GM23338 (cell line): ENCODE data around the gene CPTP. TPM values are rescaled to one million over a fixed set of nuclear protein-coding genes. Genes with fewer than 3 reads are reported as not detected.

ENCODE experiments used
- ATAC-seq: fragments of 200-7000 bp; cut with Tn5 transposase; 3 replicates; pipeline ENCODE4 v1.9.1; 2020
- DNase-seq: peaks from one replicate; pipeline ENCODE4 v3.0.0-alpha.2; 2015; ENCODE audit warnings: low spot score
- H2AFZ ChIP-seq: fragments of 200-600 bp; sonication (generic); 2 replicates; pipeline ENCODE4 v1.8.0; 2016; ENCODE audit warnings: antibody characterized with exemption, mild to moderate bottlenecking, moderate library complexity
- H3F3A ChIP-seq: fragments of 200-600 bp; sonication (generic); replicated peaks from 2 replicates; pipeline ENCODE4 v1.8.0; 2017; ENCODE audit warnings: antibody characterized with exemption, mixed run types, low read depth
- H3K27ac ChIP-seq: fragments of 200-600 bp; sonication (generic); 2 replicates; pipeline ENCODE4 v1.6.1; 2016; ENCODE audit warnings: low read depth
- H3K27me3 ChIP-seq: fragments of 200-600 bp; sonication (generic); 2 replicates; pipeline ENCODE4 v1.8.0; 2016; ENCODE audit warnings: mild to moderate bottlenecking, mixed run types, moderate library complexity; ENCODE audit not compliant: insufficient read depth
- H3K36me3 ChIP-seq: fragments of 200-600 bp; sonication (generic); 2 replicates; pipeline ENCODE4 v1.8.0; 2016; ENCODE audit warnings: mild to moderate bottlenecking; ENCODE audit not compliant: insufficient read depth
- H3K4me1 ChIP-seq: fragments of 200-600 bp; sonication (generic); 2 replicates; pipeline ENCODE4 v1.8.0; 2016; ENCODE audit warnings: mild to moderate bottlenecking, moderate library complexity; ENCODE audit not compliant: insufficient read depth
- H3K4me2 ChIP-seq: fragments of 200-600 bp; sonication (generic); 2 replicates; pipeline ENCODE4 v1.7.1; 2017; ENCODE audit warnings: mixed run types
- H3K4me3 ChIP-seq: fragments of 200-600 bp; sonication (generic); 2 replicates; pipeline ENCODE4 v1.6.1; 2016; ENCODE audit warnings: mixed run types
- H3K79me2 ChIP-seq: fragments of 200-600 bp; sonication (generic); replicated peaks from 2 replicates; pipeline ENCODE4 v1.8.0; 2017; ENCODE audit warnings: mild to moderate bottlenecking; ENCODE audit not compliant: insufficient read depth
- H3K9me2 ChIP-seq: fragments of 200-600 bp; sonication (generic); 2 replicates; pipeline ENCODE4 v1.8.0; 2017; ENCODE audit not compliant: insufficient read depth
- H4K20me1 ChIP-seq: fragments of 200-600 bp; sonication (generic); replicated peaks from 2 replicates; pipeline ENCODE4 v1.8.0; 2017; ENCODE audit warnings: mild to moderate bottlenecking; ENCODE audit not compliant: insufficient read depth
- H3K27ac Mint-ChIP-seq: 2 replicates; pipeline ENCODE4 v1.8.0; 2020; ENCODE audit warnings: inconsistent platforms, mild to moderate bottlenecking, moderate library complexity, mixed read lengths
- H3K27me3 Mint-ChIP-seq: 3 replicates; pipeline ENCODE4 v1.8.0; 2022; ENCODE audit warnings: low read depth, mild to moderate bottlenecking, moderate library complexity, mixed read lengths, inconsistent platforms; ENCODE audit not compliant: insufficient read depth, poor library complexity
- H3K36me3 Mint-ChIP-seq: 3 replicates; pipeline ENCODE4 v1.8.0; 2021; ENCODE audit warnings: low read depth, mild to moderate bottlenecking, inconsistent platforms, moderate library complexity, mixed read lengths
- H3K4me1 Mint-ChIP-seq: 3 replicates; pipeline ENCODE4 v1.8.0; 2020; ENCODE audit warnings: mild to moderate bottlenecking, inconsistent platforms, mixed read lengths
- H3K4me3 Mint-ChIP-seq: 3 replicates; pipeline ENCODE4 v1.8.0; 2021; ENCODE audit warnings: moderate library complexity, mild to moderate bottlenecking, inconsistent platforms, mixed read lengths
- H3K9me3 Mint-ChIP-seq: 3 replicates; pipeline ENCODE4 v1.8.0; 2020; ENCODE audit warnings: moderate library complexity, mild to moderate bottlenecking, inconsistent platforms, mixed read lengths
- CREB1 ChIP-seq: fragments of 250-450 bp; sonication (Bioruptor Pico); IDR thresholded peaks from 2 replicates; pipeline ENCODE4 v1.5.0; 2020; ENCODE audit warnings: low read depth, mild to moderate bottlenecking, moderate library complexity
- CTCF ChIP-seq, 2 experiments: fragments of 200-600 bp in 1 of 2; sonication (generic) in 1 of 2; conservative IDR thresholded peaks; 2 replicates each; pipeline versions ENCODE4 v1.5.1 to v1.6.1; 2016 to 2017; ENCODE audit warnings: antibody characterized with exemption in 2 of 2, low read depth in 2 of 2, mild to moderate bottlenecking in 2 of 2, moderate library complexity in 1 of 2
- EZH2 ChIP-seq: fragments of 200-600 bp; sonication (generic); IDR thresholded peaks from one replicate; pipeline ENCODE4 v1.8.0; 2017; ENCODE audit warnings: antibody characterized with exemption, mild to moderate bottlenecking, low read depth; ENCODE audit not compliant: unreplicated experiment
- EZH2phosphoT487 ChIP-seq: fragments of 200-600 bp; sonication (generic); IDR thresholded peaks from one replicate; pipeline ENCODE4 v1.8.1; 2018; ENCODE audit warnings: antibody characterized with exemption; ENCODE audit not compliant: unreplicated experiment
- NANOG ChIP-seq: IDR thresholded peaks from 2 replicates; pipeline ENCODE4 v1.6.1; 2016; ENCODE audit warnings: antibody characterized with exemption, borderline replicate concordance
- POLR2AphosphoS5 ChIP-seq: IDR thresholded peaks from 2 replicates; pipeline ENCODE4 v1.6.1; 2016; ENCODE audit warnings: antibody characterized with exemption, low read depth
- STAT1 ChIP-seq: IDR thresholded peaks from one replicate; pipeline ENCODE4 v1.6.1; 2016; ENCODE audit warnings: antibody characterized with exemption; ENCODE audit not compliant: unreplicated experiment
- ZNF114 ChIP-seq: fragments of 250-450 bp; sonication (Bioruptor Pico); IDR thresholded peaks from 2 replicates; pipeline ENCODE4 v1.5.0; 2020; ENCODE audit warnings: mild to moderate bottlenecking, moderate library complexity
- ZNF331 ChIP-seq: fragments of 250-450 bp; sonication (Bioruptor Pico); IDR thresholded peaks from 2 replicates; pipeline ENCODE4 v1.5.0; 2020; ENCODE audit warnings: low read depth, mild to moderate bottlenecking, moderate library complexity
- polyA plus RNA-seq: library from polyadenylated mRNA; unstranded; fragments of >200 nt; fragmentation: Nextera tagmentation; extraction: Ambion mirVana; gene quantifications from 2 replicates; pipeline ENCODE4 v1.2.1, GENCODE V29; 2016
- total RNA-seq: library from RNA; depleted of rRNA; stranded (reverse); fragments of >200 nt; shearing (Covaris generic); gene quantifications from 2 replicates; pipeline ENCODE4 v1.2.3, GENCODE V29; 2014
- TF ChIP-seq, protein P1 (sequence below): IDR thresholded peaks from 2 replicates; pipeline ENCODE4 v1.6.1; 2016; ENCODE audit warnings: antibody characterized with exemption
- TF ChIP-seq, protein P2 (sequence below): fragments of 250-450 bp; sonication (Bioruptor Pico); IDR thresholded peaks from 2 replicates; pipeline ENCODE4 v1.5.0; 2020; ENCODE audit warnings: mild to moderate bottlenecking, moderate library complexity

Gene CPTP
- total and polyA plus RNA-seq, 2 experiments from 2014 or later, result 8.1 to 13.5 TPM

- TF ChIP-seq CTCF (conservative IDR thresholded peaks at IDR 0.05; ENCODE audit: low read depth in 2 of 2), result no peak
- TF ChIP-seq POLR2AphosphoS5, result no peak
- TF ChIP-seq CREB1 (CRISPR knock-in tag), result no peak
- no peak for TF ChIP-seq NANOG
- TF ChIP-seq ZNF114 (CRISPR knock-in tag), result no peak
- no peak for TF ChIP-seq EZH2phosphoT487
- TF ChIP-seq STAT1, result no peak
These were observed 15.8 kb upstream of the CPTP start (continued) for GRCh38 chr1:1308756-1309250.

- ATAC-seq (peak; percentile 12), DNase-seq (peak; percentile 63)
- H3K27me3 ChIP-seq, result no peaks in the 10 kb centered on the region
- peaks cover 19% of the 10 kb centered on the region for H3K27me3 Mint-ChIP-seq
- H3K9me2 ChIP-seq, result no peaks in the 10 kb centered on the region
- no peak overlapping the region for H3K27ac ChIP-seq
- H3K36me3 ChIP-seq, result peaks cover 8% of the 10 kb centered on the region; the same call in 1 of the 2 replicates
- peak overlapping the region; percentile 90 for H3K4me2 ChIP-seq
- H4K20me1 ChIP-seq, result peaks cover 6% of the 10 kb centered on the region; the same call in 1 of the 2 replicates
- no peak overlapping the region; the same call in 1 of the 2 replicates for H3K27ac Mint-ChIP-seq
- H3K4me1 Mint-ChIP-seq, result peaks cover 20% of the 10 kb centered on the region; the same call in 2 of the 3 replicates
- H3K4me3 ChIP-seq, result peak overlapping the region; percentile 90
- H3K4me1 ChIP-seq, result peaks cover 7% of the 10 kb centered on the region; the same call in 1 of the 2 replicates
- no peaks in the 10 kb centered on the region for H3K9me3 Mint-ChIP-seq
- peaks cover 11% of the 10 kb centered on the region; the same call in 1 of the 2 replicates for H3F3A ChIP-seq
- H3K4me3 Mint-ChIP-seq, result peak overlapping the region; percentile 78
- H2AFZ ChIP-seq, result no peak overlapping the region
- H3K36me3 Mint-ChIP-seq, result peaks cover 22% of the 10 kb centered on the region
- H3K79me2 ChIP-seq, result peaks cover 5% of the 10 kb centered on the region; the same call in 1 of the 2 replicates
- TF ChIP-seq NANOG, result no peak
- TF ChIP-seq ZNF331 (CRISPR knock-in tag), result no peak
- TF ChIP-seq, protein P1, sequence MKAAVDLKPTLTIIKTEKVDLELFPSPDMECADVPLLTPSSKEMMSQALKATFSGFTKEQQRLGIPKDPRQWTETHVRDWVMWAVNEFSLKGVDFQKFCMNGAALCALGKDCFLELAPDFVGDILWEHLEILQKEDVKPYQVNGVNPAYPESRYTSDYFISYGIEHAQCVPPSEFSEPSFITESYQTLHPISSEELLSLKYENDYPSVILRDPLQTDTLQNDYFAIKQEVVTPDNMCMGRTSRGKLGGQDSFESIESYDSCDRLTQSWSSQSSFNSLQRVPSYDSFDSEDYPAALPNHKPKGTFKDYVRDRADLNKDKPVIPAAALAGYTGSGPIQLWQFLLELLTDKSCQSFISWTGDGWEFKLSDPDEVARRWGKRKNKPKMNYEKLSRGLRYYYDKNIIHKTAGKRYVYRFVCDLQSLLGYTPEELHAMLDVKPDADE, result no peak
- TF ChIP-seq, protein P2, sequence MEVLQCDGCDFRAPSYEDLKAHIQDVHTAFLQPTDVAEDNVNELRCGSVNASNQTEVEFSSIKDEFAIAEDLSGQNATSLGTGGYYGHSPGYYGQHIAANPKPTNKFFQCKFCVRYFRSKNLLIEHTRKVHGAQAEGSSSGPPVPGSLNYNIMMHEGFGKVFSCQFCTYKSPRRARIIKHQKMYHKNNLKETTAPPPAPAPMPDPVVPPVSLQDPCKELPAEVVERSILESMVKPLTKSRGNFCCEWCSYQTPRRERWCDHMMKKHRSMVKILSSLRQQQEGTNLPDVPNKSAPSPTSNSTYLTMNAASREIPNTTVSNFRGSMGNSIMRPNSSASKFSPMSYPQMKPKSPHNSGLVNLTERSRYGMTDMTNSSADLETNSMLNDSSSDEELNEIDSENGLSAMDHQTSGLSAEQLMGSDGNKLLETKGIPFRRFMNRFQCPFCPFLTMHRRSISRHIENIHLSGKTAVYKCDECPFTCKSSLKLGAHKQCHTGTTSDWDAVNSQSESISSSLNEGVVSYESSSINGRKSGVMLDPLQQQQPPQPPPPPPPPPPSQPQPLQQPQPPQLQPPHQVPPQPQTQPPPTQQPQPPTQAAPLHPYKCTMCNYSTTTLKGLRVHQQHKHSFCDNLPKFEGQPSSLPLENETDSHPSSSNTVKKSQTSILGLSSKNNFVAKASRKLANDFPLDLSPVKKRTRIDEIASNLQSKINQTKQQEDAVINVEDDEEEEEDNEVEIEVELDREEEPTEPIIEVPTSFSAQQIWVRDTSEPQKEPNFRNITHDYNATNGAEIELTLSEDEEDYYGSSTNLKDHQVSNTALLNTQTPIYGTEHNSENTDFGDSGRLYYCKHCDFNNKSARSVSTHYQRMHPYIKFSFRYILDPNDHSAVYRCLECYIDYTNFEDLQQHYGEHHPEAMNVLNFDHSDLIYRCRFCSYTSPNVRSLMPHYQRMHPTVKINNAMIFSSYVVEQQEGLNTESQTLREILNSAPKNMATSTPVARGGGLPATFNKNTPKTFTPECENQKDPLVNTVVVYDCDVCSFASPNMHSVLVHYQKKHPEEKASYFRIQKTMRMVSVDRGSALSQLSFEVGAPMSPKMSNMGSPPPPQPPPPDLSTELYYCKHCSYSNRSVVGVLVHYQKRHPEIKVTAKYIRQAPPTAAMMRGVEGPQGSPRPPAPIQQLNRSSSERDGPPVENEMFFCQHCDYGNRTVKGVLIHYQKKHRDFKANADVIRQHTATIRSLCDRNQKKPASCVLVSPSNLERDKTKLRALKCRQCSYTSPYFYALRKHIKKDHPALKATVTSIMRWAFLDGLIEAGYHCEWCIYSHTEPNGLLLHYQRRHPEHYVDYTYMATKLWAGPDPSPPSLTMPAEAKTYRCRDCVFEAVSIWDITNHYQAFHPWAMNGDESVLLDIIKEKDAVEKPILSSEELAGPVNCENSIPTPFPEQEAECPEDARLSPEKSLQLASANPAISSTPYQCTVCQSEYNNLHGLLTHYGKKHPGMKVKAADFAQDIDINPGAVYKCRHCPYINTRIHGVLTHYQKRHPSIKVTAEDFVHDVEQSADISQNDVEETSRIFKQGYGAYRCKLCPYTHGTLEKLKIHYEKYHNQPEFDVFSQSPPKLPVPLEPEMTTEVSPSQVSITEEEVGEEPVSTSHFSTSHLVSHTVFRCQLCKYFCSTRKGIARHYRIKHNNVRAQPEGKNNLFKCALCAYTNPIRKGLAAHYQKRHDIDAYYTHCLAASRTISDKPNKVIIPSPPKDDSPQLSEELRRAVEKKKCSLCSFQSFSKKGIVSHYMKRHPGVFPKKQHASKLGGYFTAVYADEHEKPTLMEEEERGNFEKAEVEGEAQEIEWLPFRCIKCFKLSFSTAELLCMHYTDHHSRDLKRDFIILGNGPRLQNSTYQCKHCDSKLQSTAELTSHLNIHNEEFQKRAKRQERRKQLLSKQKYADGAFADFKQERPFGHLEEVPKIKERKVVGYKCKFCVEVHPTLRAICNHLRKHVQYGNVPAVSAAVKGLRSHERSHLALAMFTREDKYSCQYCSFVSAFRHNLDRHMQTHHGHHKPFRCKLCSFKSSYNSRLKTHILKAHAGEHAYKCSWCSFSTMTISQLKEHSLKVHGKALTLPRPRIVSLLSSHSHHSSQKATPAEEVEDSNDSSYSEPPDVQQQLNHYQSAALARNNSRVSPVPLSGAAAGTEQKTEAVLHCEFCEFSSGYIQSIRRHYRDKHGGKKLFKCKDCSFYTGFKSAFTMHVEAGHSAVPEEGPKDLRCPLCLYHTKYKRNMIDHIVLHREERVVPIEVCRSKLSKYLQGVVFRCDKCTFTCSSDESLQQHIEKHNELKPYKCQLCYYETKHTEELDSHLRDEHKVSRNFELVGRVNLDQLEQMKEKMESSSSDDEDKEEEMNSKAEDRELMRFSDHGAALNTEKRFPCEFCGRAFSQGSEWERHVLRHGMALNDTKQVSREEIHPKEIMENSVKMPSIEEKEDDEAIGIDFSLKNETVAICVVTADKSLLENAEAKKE (CRISPR knock-in tag), result no peak
- TF ChIP-seq CTCF (conservative IDR thresholded peaks at IDR 0.05; ENCODE audit: low read depth in 2 of 2), result no peak
- no peak for TF ChIP-seq EZH2
- no peak for TF ChIP-seq EZH2phosphoT487
- TF ChIP-seq STAT1, result no peak
These were observed 15.1 kb upstream of the CPTP start for GRCh38 chr1:1309251-1310108.
